MM.1S (cell line): Measurements from ENCODE around the gene HOXA6.

Source experiments
- DNase-seq: peaks from one replicate; pipeline ENCODE4 v3.0.0-alpha.2; 2015
- H2AFZ ChIP-seq: fragments of 300-600 bp; sonication (generic); 2 replicates; pipeline ENCODE4 v1.6.0; 2016; ENCODE audit warnings: antibody characterized with exemption, low read length
- H3F3A ChIP-seq: fragments of 300-600 bp; sonication (generic); 2 replicates; pipeline ENCODE4 v1.6.1; 2016; ENCODE audit warnings: mild to moderate bottlenecking, antibody characterized with exemption, low read length, moderate library complexity, mixed read lengths; ENCODE audit not compliant: insufficient read depth
- H3K27ac ChIP-seq: fragments of 300-600 bp; sonication (generic); 2 replicates; pipeline ENCODE4 v1.5.1; 2016; ENCODE audit warnings: mild to moderate bottlenecking, low read length
- H3K27me3 ChIP-seq: fragments of 300-600 bp; sonication (generic); replicated peaks from 2 replicates; pipeline ENCODE4 v1.6.0; 2016; ENCODE audit warnings: low read length; ENCODE audit not compliant: insufficient read depth
- H3K36me3 ChIP-seq: fragments of 300-600 bp; sonication (generic); replicated peaks from 2 replicates; pipeline ENCODE4 v1.6.1; 2016; ENCODE audit warnings: mild to moderate bottlenecking, low read length, mixed read lengths; ENCODE audit not compliant: insufficient read depth
- H3K4me1 ChIP-seq: fragments of 300-600 bp; sonication (generic); 2 replicates; pipeline ENCODE4 v1.6.1; 2016; ENCODE audit warnings: low read length, mixed read lengths
- H3K4me2 ChIP-seq: fragments of 300-600 bp; sonication (generic); 2 replicates; pipeline ENCODE4 v1.6.0; 2016; ENCODE audit warnings: low read depth, low read length
- H3K4me3 ChIP-seq: fragments of 300-600 bp; sonication (generic); 2 replicates; pipeline ENCODE4 v1.5.1; 2016; ENCODE audit warnings: low read length, mixed read lengths
- H3K79me2 ChIP-seq: fragments of 300-600 bp; sonication (generic); 2 replicates; pipeline ENCODE4 v1.6.1; 2016; ENCODE audit warnings: mixed run types, low read length, mixed read lengths
- H3K9ac ChIP-seq: fragments of 300-600 bp; sonication (generic); 2 replicates; pipeline ENCODE4 v1.6.1; 2016; ENCODE audit warnings: low read length, mixed read lengths
- H3K9me2 ChIP-seq: fragments of 300-600 bp; sonication (generic); replicated peaks from 2 replicates; pipeline ENCODE4 v1.6.1; 2016; ENCODE audit warnings: mild to moderate bottlenecking, low read length, mixed read lengths; ENCODE audit not compliant: insufficient read depth
- H3K9me3 ChIP-seq: fragments of 300-600 bp; sonication (generic); replicated peaks from 2 replicates; pipeline ENCODE4 v1.6.1; 2016; ENCODE audit warnings: mild to moderate bottlenecking, low read length, mixed read lengths; ENCODE audit not compliant: insufficient read depth
- H4K20me1 ChIP-seq: fragments of 300-600 bp; sonication (generic); 2 replicates; pipeline ENCODE4 v1.6.1; 2016; ENCODE audit warnings: mild to moderate bottlenecking, low read length, moderate library complexity, mixed read lengths; ENCODE audit not compliant: insufficient read depth
- EZH2 ChIP-seq: fragments of 300-600 bp; sonication (generic); optimal IDR thresholded peaks from 2 replicates; pipeline ENCODE3; 2017; ENCODE audit warnings: low read depth, mild to moderate bottlenecking, antibody characterized with exemption, low read length, mixed read lengths
- EZH2phosphoT487 ChIP-seq: fragments of 300-600 bp; sonication (generic); IDR thresholded peaks from 2 replicates; pipeline ENCODE4 v1.6.1; 2018; ENCODE audit warnings: antibody characterized with exemption, low read length
- TF ChIP-seq, protein P1 (sequence below): fragments of 300-600 bp; sonication (generic); IDR thresholded peaks from 2 replicates; pipeline ENCODE4 v1.5.1; 2016; ENCODE audit warnings: antibody characterized with exemption, low read length, mixed read lengths

Gene HOXA6

DNA sequence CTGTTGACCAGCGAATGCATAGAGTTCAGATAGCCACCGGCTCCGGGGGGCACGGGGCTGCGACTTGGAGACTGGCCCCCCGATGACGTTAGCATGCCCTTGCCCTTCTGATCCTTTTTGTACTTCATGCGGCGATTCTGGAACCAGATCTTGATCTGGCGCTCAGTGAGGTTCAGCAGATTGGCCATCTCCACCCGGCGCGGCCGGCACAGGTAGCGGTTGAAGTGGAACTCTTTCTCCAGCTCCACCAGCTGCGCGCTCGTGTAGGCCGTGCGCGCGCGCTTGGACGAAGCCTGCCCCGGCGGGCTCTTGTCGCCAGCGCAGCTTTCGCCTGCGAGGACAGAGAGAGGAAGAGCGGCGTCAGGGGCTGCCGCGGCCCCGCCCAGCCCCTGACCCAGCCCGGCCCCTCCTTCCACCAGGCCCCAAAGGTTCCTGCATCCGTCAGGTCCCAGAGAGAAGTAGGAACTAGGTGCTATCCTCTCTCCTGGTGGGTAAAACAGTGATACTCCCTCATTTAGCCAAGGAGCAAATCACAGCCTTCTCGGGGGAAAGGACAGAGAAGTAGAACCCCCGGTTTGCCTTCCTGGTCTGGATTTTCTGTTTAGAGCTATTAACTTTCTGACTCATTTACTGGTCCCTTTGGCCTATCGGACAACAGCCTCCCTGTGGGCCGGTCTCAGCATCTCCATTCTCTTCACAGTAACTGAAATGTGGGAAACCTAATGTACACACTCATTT, 39.0 kb downstream of the HOXA6 start:
- Histone ChIP-seq H3F3A (no peaks in the 10 kb centered on the region), H3K9ac (no peak overlapping the region), H3K4me1 (no peaks in the 10 kb centered on the region), H3K4me3 (no peak overlapping the region), H3K27me3 (peaks cover 49% of the 10 kb centered on the region), H3K9me2 (no peaks in the 10 kb centered on the region), H2AFZ (no peak overlapping the region), H3K4me2 (no peak overlapping the region), H3K27ac (no peak overlapping the region), H3K36me3 (no peaks in the 10 kb centered on the region), H3K79me2 (no peaks in the 10 kb centered on the region), H4K20me1 (no peaks in the 10 kb centered on the region), H3K9me3 (no peaks in the 10 kb centered on the region)
- no peak for DNase-seq
- TF ChIP-seq, protein P1, sequence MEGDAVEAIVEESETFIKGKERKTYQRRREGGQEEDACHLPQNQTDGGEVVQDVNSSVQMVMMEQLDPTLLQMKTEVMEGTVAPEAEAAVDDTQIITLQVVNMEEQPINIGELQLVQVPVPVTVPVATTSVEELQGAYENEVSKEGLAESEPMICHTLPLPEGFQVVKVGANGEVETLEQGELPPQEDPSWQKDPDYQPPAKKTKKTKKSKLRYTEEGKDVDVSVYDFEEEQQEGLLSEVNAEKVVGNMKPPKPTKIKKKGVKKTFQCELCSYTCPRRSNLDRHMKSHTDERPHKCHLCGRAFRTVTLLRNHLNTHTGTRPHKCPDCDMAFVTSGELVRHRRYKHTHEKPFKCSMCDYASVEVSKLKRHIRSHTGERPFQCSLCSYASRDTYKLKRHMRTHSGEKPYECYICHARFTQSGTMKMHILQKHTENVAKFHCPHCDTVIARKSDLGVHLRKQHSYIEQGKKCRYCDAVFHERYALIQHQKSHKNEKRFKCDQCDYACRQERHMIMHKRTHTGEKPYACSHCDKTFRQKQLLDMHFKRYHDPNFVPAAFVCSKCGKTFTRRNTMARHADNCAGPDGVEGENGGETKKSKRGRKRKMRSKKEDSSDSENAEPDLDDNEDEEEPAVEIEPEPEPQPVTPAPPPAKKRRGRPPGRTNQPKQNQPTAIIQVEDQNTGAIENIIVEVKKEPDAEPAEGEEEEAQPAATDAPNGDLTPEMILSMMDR, result no peak
- TF ChIP-seq EZH2 (no peak), EZH2phosphoT487 (no peak)

DNA sequence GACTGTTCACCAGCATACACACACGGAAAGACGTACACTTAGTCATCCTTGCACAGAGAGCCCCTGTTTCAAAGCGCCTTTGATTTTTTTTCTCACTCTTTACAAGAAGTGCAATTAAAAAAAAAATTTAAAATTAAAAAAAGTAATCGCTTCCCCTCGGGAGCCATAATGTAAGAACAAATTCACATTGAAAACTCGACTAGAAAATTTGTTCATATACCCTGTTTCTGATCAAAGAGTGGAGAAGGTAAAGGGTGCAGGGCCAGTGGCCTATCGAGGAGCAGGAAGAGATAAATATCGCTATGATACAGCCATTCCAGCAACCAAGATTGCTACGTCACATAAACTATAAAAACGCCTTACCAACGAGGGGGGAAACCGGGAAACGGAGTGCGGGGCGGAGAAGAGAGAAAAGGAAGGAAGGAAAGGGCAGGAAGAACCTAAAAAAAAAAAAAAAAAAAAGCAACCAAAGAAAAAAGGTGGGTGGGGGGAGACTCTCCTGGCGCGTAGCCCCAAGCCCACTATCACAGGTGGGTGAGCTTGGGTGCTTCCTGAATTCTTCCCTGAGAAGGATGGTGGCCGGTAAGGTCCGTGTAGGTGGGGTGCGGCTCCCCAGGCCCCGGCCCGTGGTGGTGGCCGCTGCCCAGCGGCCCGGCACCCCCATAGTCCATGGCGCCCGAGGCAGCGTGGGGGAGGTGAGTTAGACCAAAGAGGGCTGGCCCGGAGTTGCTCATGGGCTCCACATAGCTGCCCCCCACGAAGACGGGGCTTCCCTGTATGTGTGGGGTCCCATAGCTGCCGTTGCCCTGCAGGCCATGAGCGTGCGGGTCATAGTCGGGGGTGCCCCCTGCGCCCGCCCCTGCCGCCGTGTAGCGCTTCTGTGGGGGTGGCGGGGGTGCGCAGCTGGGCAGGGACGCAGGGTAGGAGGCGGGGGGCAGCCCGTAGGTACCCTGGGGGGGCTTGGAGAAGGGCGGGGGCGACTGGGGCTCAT, 39.9 kb downstream of the HOXA6 start:
- DNase-seq, result no peak
- H3K9ac ChIP-seq, result no peak overlapping the region
- no peaks in the 10 kb centered on the region for H3K9me2 ChIP-seq
- H3K4me2 ChIP-seq, result no peak overlapping the region
- no peaks in the 10 kb centered on the region for H4K20me1 ChIP-seq
- no peaks in the 10 kb centered on the region for H3K4me1 ChIP-seq
- H3K4me3 ChIP-seq, result no peak overlapping the region
- no peaks in the 10 kb centered on the region for H3K9me3 ChIP-seq
- no peaks in the 10 kb centered on the region for H3K36me3 ChIP-seq
- no peak overlapping the region for H3K27ac ChIP-seq
- H3K79me2 ChIP-seq, result no peaks in the 10 kb centered on the region
- H3K27me3 ChIP-seq, result peaks cover 54% of the 10 kb centered on the region
- no peak overlapping the region for H2AFZ ChIP-seq
- TF ChIP-seq EZH2phosphoT487, result no peak
- no peak for TF ChIP-seq EZH2
- TF ChIP-seq, protein P1, result no peak
- no peaks in the 10 kb centered on the region for H3F3A ChIP-seq

DNA sequence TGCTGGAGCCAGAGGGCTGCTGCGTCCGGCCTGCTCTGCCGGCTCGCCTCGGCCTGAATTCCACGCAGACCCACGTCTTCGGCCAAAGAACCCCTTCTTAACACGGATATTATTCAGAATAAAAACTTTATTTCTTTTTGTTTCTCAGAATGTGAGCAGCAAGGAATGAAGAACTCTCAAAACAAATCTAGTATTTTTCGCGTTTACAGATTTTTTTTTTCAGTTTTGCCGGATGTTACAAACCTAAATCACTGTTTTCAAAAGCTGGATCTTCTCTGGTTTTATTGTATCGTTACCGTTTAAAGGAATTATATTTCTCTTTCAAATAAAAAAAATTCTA, 40.7 kb downstream of the HOXA6 start:
- Histone ChIP-seq H3F3A (no peaks in the 10 kb centered on the region), H3K9me2 (no peaks in the 10 kb centered on the region), H3K9me3 (no peaks in the 10 kb centered on the region), H3K79me2 (no peaks in the 10 kb centered on the region), H3K4me1 (no peaks in the 10 kb centered on the region), H3K27me3 (peaks cover 48% of the 10 kb centered on the region), H3K36me3 (no peaks in the 10 kb centered on the region), H2AFZ (no peak overlapping the region), H3K4me3 (no peak overlapping the region), H4K20me1 (no peaks in the 10 kb centered on the region), H3K9ac (no peak overlapping the region), H3K4me2 (no peak overlapping the region), H3K27ac (no peak overlapping the region)
- TF ChIP-seq, protein P1, result no peak
- TF ChIP-seq EZH2phosphoT487, result no peak
- TF ChIP-seq EZH2, result no peak
- DNase-seq, result no peak
